ENCODE measurements around the gene ABHD16A. TPM values are rescaled to one million over a fixed set of nuclear protein-coding genes. Genes with fewer than 3 reads are reported as not detected.

The ABHD16A gene
- total and polyA plus RNA-seq, 2 of the 13 experiments (the other 11 are each of a cell fraction or from before 2014, with no cell fraction given): 43.5 to 45.4 TPM

DNA sequence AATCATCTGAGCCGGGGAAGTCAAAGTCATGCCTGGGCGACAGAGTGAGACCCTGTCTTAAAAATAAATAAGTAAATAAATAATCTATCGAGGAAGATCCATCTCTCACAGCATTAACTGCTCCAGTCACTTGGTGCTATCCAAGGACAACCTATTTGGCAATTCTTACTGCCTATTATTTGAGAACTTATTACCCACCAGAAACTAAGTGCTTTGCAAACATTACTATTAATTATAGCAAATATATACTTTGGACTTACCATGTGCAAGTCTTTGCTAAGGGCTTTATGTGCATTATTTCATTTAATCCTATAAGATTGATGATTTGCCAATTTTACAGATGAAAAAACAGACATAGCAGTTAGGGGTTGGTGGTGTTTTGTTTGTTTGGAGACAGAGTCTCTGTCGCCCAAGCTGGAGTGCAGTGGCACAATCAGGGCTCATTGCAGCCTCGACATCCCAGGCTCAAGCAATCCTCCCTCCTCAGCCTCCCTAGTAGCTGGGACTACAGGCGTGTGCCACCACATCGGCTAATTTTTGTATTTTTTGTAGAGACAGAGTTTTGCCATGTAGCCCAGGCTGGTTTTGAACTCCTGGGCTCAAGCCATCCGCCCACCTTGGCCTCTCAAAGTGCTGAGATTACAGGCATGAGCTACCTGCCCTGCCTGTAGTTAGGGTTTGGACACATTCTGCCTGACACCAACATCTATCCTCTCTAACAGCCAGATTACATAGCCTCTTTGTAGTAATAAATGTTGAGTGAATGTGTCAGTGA lies 48.4 kb downstream of the ABHD16A start (continued):
- 0 out of 4 replicates have a peak, but pooled peaks of 1 of the 2 experiments have one; percentile 2 for TF ChIP-seq ATF4 (CRISPR knock-in tag; IDR thresholded peaks at IDR 0.05)
- no peak for TF ChIP-seq ZNF280B (CRISPR knock-in tag; IDR thresholded peaks at IDR 0.05; ENCODE audit: borderline replicate concordance)
- no peak for TF ChIP-seq MAF1 (CRISPR knock-in tag; IDR thresholded peaks at IDR 0.05; ENCODE audit: borderline replicate concordance)
- no peak for TF ChIP-seq ZNF382 (CRISPR knock-in tag; IDR thresholded peaks at IDR 0.05; ENCODE audit: borderline replicate concordance)
- TF ChIP-seq ATF7 (IDR thresholded peaks at IDR 0.05): no peak
- 0 out of 2 replicates have a peak, but pooled peaks have one; percentile 6 for TF ChIP-seq ATF7 (CRISPR knock-in tag; IDR thresholded peaks at IDR 0.05)
- TF ChIP-seq ZNF354B (CRISPR knock-in tag; IDR thresholded peaks at IDR 0.05): 0 out of 2 replicates have a peak, but pooled peaks have one; percentile 40
- TF ChIP-seq ZNF160 (CRISPR knock-in tag; IDR thresholded peaks at IDR 0.05): no peak
- TF ChIP-seq CHD2 (IDR thresholded peaks at IDR 0.05; ENCODE audit: low read depth, low read length): no peak
- TF ChIP-seq, protein P1, sequence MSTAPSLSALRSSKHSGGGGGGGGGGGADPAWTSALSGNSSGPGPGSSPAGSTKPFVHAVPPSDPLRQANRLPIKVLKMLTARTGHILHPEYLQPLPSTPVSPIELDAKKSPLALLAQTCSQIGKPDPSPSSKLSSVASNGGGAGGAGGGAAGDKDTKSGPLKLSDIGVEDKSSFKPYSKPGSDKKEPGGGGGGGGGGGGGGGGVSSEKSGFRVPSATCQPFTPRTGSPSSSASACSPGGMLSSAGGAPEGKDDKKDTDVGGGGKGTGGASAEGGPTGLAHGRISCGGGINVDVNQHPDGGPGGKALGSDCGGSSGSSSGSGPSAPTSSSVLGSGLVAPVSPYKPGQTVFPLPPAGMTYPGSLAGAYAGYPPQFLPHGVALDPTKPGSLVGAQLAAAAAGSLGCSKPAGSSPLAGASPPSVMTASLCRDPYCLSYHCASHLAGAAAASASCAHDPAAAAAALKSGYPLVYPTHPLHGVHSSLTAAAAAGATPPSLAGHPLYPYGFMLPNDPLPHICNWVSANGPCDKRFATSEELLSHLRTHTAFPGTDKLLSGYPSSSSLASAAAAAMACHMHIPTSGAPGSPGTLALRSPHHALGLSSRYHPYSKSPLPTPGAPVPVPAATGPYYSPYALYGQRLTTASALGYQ (CRISPR knock-in tag; IDR thresholded peaks at IDR 0.05): 0 out of 2 replicates have a peak, but pooled peaks have one; percentile 39
- no peak for TF ChIP-seq MATR3 (CRISPR knock-in tag; IDR thresholded peaks at IDR 0.05)
- no peak for TF ChIP-seq ZNF335 (CRISPR knock-in tag; IDR thresholded peaks at IDR 0.05)
- 0 out of 2 replicates have a peak, but pooled peaks have one; percentile 7 for TF ChIP-seq ZNF670 (CRISPR knock-in tag; IDR thresholded peaks at IDR 0.05; ENCODE audit: borderline replicate concordance)
- no peak for TF ChIP-seq SP2 (CRISPR knock-in tag; IDR thresholded peaks at IDR 0.05)
- TF ChIP-seq ZSCAN12 (CRISPR knock-in tag; IDR thresholded peaks at IDR 0.05): no peak
- no peak for TF ChIP-seq HMG20B (CRISPR knock-in tag; conservative IDR thresholded peaks at IDR 0.05)
- TF ChIP-seq GTF2F1 (IDR thresholded peaks at IDR 0.05; ENCODE audit: low read length): no peak
- no peak for TF ChIP-seq MAX (IDR thresholded peaks at IDR 0.05)
- 0 out of 4 replicates have a peak, but pooled peaks of 1 of the 2 experiments have one; percentile 30 for TF ChIP-seq EP300 (IDR thresholded peaks at IDR 0.05; ENCODE audit: low read depth in 2 of 2, low read length in 2 of 2)
- no peak for TF ChIP-seq EP300 (CRISPR knock-in tag; IDR thresholded peaks at IDR 0.05; ENCODE audit: borderline replicate concordance)
- no peak for TF ChIP-seq BRD4 (CRISPR knock-in tag; IDR thresholded peaks at IDR 0.05)
- TF ChIP-seq, protein P2, sequence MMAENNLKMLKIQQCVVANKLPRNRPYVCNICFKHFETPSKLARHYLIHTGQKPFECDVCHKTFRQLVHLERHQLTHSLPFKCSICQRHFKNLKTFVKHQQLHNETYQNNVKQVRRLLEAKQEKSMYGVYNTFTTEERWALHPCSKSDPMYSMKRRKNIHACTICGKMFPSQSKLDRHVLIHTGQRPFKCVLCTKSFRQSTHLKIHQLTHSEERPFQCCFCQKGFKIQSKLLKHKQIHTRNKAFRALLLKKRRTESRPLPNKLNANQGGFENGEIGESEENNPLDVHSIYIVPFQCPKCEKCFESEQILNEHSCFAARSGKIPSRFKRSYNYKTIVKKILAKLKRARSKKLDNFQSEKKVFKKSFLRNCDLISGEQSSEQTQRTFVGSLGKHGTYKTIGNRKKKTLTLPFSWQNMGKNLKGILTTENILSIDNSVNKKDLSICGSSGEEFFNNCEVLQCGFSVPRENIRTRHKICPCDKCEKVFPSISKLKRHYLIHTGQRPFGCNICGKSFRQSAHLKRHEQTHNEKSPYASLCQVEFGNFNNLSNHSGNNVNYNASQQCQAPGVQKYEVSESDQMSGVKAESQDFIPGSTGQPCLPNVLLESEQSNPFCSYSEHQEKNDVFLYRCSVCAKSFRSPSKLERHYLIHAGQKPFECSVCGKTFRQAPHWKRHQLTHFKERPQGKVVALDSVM (CRISPR knock-in tag; IDR thresholded peaks at IDR 0.05): peak; percentile 99
